Measurements from ENCODE around the gene PRR36.

Gene PRR36

GRCh38 chr19:7818806-7819205 is 55.4 kb downstream of the PRR36 start:
- no peak for DNase-seq (ENCODE audit: low spot score)
- TF ChIP-seq CTCF (IDR thresholded peaks at IDR 0.05; ENCODE audit: extremely low read depth, missing control alignments): no peak

Data from GM20000 (cell line).